ENCODE results near the gene TLL2. TPM values are rescaled to one million over a fixed set of nuclear protein-coding genes. Genes with fewer than 3 reads are reported as not detected.
A peak's percentile ranks its signal among the peaks of the same experiment; 100 is the strongest.

Gene TLL2
- total RNA-seq, 1 donor from 2014 or later: 6.7 TPM

GRCh38 chr10:96488161-96488935 lies 25.4 kb downstream of the TLL2 start:
- no peak for DNase-seq (ENCODE audit: low read depth)
- no peak for TF ChIP-seq CTCF (conservative IDR thresholded peaks at IDR 0.05; ENCODE audit: low read depth, low read length)
- H3K4me3 ChIP-seq (ENCODE audit: low read depth, low read length): no peak overlapping the region

GRCh38 chr10:96482815-96483588 lies 30.7 kb downstream of the TLL2 start:
- DNase-seq (ENCODE audit: low read depth): no peak
- H3K4me3 ChIP-seq (ENCODE audit: low read depth, low read length): no peak overlapping the region
- TF ChIP-seq CTCF (conservative IDR thresholded peaks at IDR 0.05; ENCODE audit: low read depth, low read length): no peak

- H3K4me3 ChIP-seq (ENCODE audit: low read depth, low read length): no peak overlapping the region
- TF ChIP-seq CTCF (conservative IDR thresholded peaks at IDR 0.05; ENCODE audit: low read depth, low read length): no peak
- DNase-seq (ENCODE audit: low read depth): no peak
Measured at GRCh38 chr10:96478355-96478754, 35.4 kb downstream of the TLL2 start.

GRCh38 chr10:96473866-96474265 lies 39.9 kb downstream of the TLL2 start:
- TF ChIP-seq CTCF (conservative IDR thresholded peaks at IDR 0.05; ENCODE audit: low read depth, low read length): no peak
- no peak for DNase-seq (ENCODE audit: low read depth)
- no peak overlapping the region for H3K4me3 ChIP-seq (ENCODE audit: low read depth, low read length)

GRCh38 chr10:96470116-96470743 lies 43.5 kb downstream of the TLL2 start:
- DNase-seq (ENCODE audit: low read depth): peak; percentile 2
- TF ChIP-seq CTCF (conservative IDR thresholded peaks at IDR 0.05; ENCODE audit: low read depth, low read length): peak; percentile 85
- no peak overlapping the region for H3K4me3 ChIP-seq (ENCODE audit: low read depth, low read length)

- no peak for DNase-seq (ENCODE audit: low read depth)
- TF ChIP-seq CTCF (conservative IDR thresholded peaks at IDR 0.05; ENCODE audit: low read depth, low read length): no peak
- no peak overlapping the region for H3K4me3 ChIP-seq (ENCODE audit: low read depth, low read length)
Measured at GRCh38 chr10:96468845-96469244, 44.9 kb downstream of the TLL2 start.
